GM12878 (cell line): Measurements from ENCODE around the gene ZNF10. TPM values are rescaled to one million over a fixed set of nuclear protein-coding genes. Genes with fewer than 3 reads are reported as not detected.

Experiments
- ESRRA ChIP-seq: IDR thresholded peaks from 2 replicates; pipeline ENCODE4 v1.6.1; 2012; ENCODE audit warnings: mild to moderate bottlenecking, low read length, improper control_type of control experiment
- EZH2 ChIP-seq: IDR thresholded peaks from 2 replicates; pipeline ENCODE4 v1.6.1; 2012; ENCODE audit warnings: low read depth, mild to moderate bottlenecking, control low read depth, inconsistent platforms, low read length, borderline replicate concordance; ENCODE audit not compliant: control insufficient read depth
- JUND ChIP-seq: IDR thresholded peaks from 2 replicates; pipeline ENCODE4 v1.6.1; 2012; ENCODE audit warnings: low read depth, mild to moderate bottlenecking, low read length, improper control_type of control experiment, moderate library complexity
- MTA2 ChIP-seq: fragments of 450-650 bp; IDR thresholded peaks from 2 replicates; pipeline ENCODE4 v1.6.1; 2016; ENCODE audit warnings: low read depth, mild to moderate bottlenecking, moderate library complexity
- MYC ChIP-seq: IDR thresholded peaks from 2 replicates; pipeline ENCODE4 v1.6.1; 2011; ENCODE audit warnings: mild to moderate bottlenecking, low read length, moderate library complexity, inconsistent platforms; ENCODE audit not compliant: insufficient read depth, insufficient replicate concordance, insufficient read length, severe bottlenecking
- NKRF ChIP-seq: fragments of 450-650 bp; conservative IDR thresholded peaks from 2 replicates; pipeline ENCODE4 v1.6.1; 2017; ENCODE audit warnings: mild to moderate bottlenecking, moderate library complexity
- PAX5 ChIP-seq: IDR thresholded peaks from 2 replicates; pipeline ENCODE4 v1.6.1; 2011; ENCODE audit warnings: low read depth, low read length, borderline replicate concordance
- SIX5 ChIP-seq: IDR thresholded peaks from 2 replicates; pipeline ENCODE4 v1.6.1; 2011; ENCODE audit warnings: mild to moderate bottlenecking, low read depth, low read length, moderate library complexity; ENCODE audit not compliant: severe bottlenecking
- SMC3 ChIP-seq: IDR thresholded peaks from 2 replicates; pipeline ENCODE4 v1.6.1; 2011; ENCODE audit warnings: low read length, improper control_type of control experiment, borderline replicate concordance
- TBL1XR1 ChIP-seq: IDR thresholded peaks from 2 replicates; pipeline ENCODE4 v1.6.1; 2012; ENCODE audit warnings: low read depth, low read length, improper control_type of control experiment
- ZNF217 ChIP-seq: fragments of 450-650 bp; IDR thresholded peaks from 2 replicates; pipeline ENCODE4 v1.6.1; 2017; ENCODE audit warnings: antibody characterized with exemption, mild to moderate bottlenecking
- ZSCAN29 ChIP-seq: fragments of 450-650 bp; IDR thresholded peaks from 2 replicates; pipeline ENCODE4 v1.6.1; 2017; ENCODE audit warnings: mild to moderate bottlenecking, moderate library complexity
- polyA plus RNA-seq, 11 experiments: library from polyadenylated mRNA; depleted of rRNA in 4 of 11; unstranded in 6 of 11; stranded (reverse) in 5 of 11; fragments of >200 nt; fragmentation: Nextera tagmentation in 4 of 11; fragmentation: Illumina TruSeq in 1 of 11; extraction: Ambion mirVana in 4 of 11; extraction: Trizol in 1 of 11; gene quantifications; 1 replicate in 1 of 11; 2 replicates in 10 of 11; pipeline versions ENCODE4 v1.2.1 to v1.2.3, GENCODE V29; 2011 to 2016; ENCODE audit warnings: inconsistent platforms in 2 of 11, missing spikeins in 2 of 11, low read depth in 1 of 11
- total RNA-seq, 4 experiments: library from RNA; depleted of rRNA in 3 of 4; stranded (reverse); fragments of >200 nt in 3 of 4; fragmentation: Illumina TruSeq in 1 of 4; extraction: Trizol in 1 of 4; gene quantifications; 2 replicates each; pipeline versions ENCODE4 v1.2.1 to v1.2.3, GENCODE V29; 2013 to 2021
- TF ChIP-seq, protein P1 (sequence below): fragments of 450-650 bp; IDR thresholded peaks from 2 replicates; pipeline ENCODE4 v1.6.1; 2017; ENCODE audit warnings: mild to moderate bottlenecking, moderate library complexity
- TF ChIP-seq, protein P2 (sequence below): fragments of 450-650 bp; formaldehyde crosslinking; IDR thresholded peaks from 2 replicates; pipeline ENCODE4 v1.4.0; 2022; ENCODE audit warnings: mild to moderate bottlenecking, moderate library complexity
- TF ChIP-seq, protein P3 (sequence below): IDR thresholded peaks from 2 replicates; pipeline ENCODE4 v1.6.1; 2012; ENCODE audit warnings: low read depth, low read length, improper control_type of control experiment
- TF ChIP-seq, protein P4 (sequence below): fragments of 450-650 bp; IDR thresholded peaks from 2 replicates; pipeline ENCODE4 v1.6.1; 2017; ENCODE audit warnings: mild to moderate bottlenecking

ZNF10 gene
- total and polyA plus RNA-seq, 10 of the 15 experiments (the other 5 are each of a cell fraction or from before 2014, with no cell fraction given): 1.7 to 4.2 (median 2.9) TPM

DNA sequence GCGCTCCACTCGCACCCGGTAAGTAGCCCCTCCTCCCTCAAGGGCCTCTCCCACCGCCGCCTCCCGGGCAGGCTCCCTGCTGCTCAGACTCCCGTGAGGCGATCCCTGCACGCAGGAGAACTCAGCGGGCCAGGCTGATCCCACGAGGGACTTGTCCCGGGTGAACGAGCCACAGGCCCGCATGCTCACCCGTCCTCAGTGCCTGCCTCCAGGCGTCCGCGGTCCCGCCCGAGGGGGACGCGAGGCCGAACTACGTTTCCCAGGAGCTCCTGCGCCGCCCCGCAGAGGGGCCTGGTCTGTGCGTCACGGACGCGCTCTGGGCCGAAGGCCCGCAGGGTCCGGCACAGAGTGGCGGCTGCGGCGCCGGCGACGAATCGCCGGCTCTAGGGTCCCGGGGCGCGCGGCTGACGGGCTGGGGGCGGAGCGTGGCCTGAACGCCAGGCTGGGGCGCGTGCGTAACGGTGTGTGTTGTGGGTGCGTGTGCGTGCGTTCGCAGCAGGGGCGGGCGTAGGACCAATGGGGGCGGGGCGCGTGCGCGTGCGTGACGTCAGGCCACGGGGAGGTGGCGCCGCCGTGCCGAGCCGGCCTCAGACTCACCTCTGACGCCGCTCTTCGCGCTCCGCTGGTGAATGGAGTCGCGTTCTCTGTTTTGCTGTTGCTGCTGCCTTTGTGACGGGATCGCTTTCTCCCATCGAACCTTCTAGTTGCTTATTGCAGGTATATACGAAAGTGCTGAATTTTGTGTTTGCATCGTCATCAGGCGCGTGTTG is at the start of gene ZNF10, which contains the start of gene ZNF891 (continued):
- TF ChIP-seq ZSCAN29 (no peak), TBL1XR1 (no peak), ESRRA (0 out of 2 replicates have a peak, but pooled peaks have one; percentile 45), SIX5 (peak; percentile 86), NKRF (peak; percentile 29; the same call in 1 of the 2 replicates), EZH2 (no peak), JUND (no peak), MYC (no peak), ZNF217 (no peak), PAX5 (0 out of 2 replicates have a peak, but pooled peaks have one; percentile 53), MTA2 (no peak), SMC3 (no peak)
- TF ChIP-seq, protein P1, sequence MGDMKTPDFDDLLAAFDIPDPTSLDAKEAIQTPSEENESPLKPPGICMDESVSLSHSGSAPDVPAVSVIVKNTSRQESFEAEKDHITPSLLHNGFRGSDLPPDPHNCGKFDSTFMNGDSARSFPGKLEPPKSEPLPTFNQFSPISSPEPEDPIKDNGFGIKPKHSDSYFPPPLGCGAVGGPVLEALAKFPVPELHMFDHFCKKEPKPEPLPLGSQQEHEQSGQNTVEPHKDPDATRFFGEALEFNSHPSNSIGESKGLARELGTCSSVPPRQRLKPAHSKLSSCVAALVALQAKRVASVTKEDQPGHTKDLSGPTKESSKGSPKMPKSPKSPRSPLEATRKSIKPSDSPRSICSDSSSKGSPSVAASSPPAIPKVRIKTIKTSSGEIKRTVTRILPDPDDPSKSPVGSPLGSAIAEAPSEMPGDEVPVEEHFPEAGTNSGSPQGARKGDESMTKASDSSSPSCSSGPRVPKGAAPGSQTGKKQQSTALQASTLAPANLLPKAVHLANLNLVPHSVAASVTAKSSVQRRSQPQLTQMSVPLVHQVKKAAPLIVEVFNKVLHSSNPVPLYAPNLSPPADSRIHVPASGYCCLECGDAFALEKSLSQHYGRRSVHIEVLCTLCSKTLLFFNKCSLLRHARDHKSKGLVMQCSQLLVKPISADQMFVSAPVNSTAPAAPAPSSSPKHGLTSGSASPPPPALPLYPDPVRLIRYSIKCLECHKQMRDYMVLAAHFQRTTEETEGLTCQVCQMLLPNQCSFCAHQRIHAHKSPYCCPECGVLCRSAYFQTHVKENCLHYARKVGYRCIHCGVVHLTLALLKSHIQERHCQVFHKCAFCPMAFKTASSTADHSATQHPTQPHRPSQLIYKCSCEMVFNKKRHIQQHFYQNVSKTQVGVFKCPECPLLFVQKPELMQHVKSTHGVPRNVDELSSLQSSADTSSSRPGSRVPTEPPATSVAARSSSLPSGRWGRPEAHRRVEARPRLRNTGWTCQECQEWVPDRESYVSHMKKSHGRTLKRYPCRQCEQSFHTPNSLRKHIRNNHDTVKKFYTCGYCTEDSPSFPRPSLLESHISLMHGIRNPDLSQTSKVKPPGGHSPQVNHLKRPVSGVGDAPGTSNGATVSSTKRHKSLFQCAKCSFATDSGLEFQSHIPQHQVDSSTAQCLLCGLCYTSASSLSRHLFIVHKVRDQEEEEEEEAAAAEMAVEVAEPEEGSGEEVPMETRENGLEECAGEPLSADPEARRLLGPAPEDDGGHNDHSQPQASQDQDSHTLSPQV: no peak
- TF ChIP-seq, protein P2, sequence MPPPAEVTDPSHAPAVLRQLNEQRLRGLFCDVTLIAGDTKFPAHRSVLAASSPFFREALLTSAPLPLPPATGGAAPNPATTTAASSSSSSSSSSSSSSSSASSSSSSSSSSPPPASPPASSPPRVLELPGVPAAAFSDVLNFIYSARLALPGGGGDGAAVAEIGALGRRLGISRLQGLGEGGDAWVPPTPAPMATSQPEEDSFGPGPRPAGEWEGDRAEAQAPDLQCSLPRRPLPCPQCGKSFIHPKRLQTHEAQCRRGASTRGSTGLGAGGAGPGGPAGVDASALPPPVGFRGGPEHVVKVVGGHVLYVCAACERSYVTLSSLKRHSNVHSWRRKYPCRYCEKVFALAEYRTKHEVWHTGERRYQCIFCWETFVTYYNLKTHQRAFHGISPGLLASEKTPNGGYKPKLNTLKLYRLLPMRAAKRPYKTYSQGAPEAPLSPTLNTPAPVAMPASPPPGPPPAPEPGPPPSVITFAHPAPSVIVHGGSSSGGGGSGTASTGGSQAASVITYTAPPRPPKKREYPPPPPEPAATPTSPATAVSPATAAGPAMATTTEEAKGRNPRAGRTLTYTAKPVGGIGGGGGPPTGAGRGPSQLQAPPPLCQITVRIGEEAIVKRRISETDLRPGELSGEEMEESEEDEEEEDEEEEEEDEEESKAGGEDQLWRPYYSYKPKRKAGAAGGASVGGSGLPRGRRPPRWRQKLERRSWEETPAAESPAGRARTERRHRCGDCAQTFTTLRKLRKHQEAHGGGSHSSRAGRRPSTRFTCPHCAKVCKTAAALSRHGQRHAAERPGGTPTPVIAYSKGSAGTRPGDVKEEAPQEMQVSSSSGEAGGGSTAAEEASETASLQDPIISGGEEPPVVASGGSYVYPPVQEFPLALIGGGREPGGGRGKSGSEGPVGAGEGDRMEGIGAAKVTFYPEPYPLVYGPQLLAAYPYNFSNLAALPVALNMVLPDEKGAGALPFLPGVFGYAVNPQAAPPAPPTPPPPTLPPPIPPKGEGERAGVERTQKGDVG (CRISPR knock-in tag): no peak
- TF ChIP-seq, protein P3, sequence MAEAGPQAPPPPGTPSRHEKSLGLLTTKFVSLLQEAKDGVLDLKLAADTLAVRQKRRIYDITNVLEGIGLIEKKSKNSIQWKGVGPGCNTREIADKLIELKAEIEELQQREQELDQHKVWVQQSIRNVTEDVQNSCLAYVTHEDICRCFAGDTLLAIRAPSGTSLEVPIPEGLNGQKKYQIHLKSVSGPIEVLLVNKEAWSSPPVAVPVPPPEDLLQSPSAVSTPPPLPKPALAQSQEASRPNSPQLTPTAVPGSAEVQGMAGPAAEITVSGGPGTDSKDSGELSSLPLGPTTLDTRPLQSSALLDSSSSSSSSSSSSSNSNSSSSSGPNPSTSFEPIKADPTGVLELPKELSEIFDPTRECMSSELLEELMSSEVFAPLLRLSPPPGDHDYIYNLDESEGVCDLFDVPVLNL: no peak
- TF ChIP-seq, protein P4, sequence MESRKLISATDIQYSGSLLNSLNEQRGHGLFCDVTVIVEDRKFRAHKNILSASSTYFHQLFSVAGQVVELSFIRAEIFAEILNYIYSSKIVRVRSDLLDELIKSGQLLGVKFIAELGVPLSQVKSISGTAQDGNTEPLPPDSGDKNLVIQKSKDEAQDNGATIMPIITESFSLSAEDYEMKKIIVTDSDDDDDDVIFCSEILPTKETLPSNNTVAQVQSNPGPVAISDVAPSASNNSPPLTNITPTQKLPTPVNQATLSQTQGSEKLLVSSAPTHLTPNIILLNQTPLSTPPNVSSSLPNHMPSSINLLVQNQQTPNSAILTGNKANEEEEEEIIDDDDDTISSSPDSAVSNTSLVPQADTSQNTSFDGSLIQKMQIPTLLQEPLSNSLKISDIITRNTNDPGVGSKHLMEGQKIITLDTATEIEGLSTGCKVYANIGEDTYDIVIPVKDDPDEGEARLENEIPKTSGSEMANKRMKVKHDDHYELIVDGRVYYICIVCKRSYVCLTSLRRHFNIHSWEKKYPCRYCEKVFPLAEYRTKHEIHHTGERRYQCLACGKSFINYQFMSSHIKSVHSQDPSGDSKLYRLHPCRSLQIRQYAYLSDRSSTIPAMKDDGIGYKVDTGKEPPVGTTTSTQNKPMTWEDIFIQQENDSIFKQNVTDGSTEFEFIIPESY: no peak
